GM18873 (cell line): ENCODE results near the gene ANP32E.
"Not testable (repeated sequence)": the region's sequence is repeated elsewhere in the genome, so short reads cannot be mapped to it uniquely, and the experiment has no call there.

Experiments used
- ATAC-seq: cut with Tn5 transposase; IDR thresholded peaks from one replicate; pipeline ENCODE4 v1.9.1; 2021; ENCODE audit warnings: mild to moderate bottlenecking, moderate library complexity, moderate number of reproducible peaks; ENCODE audit not compliant: unreplicated experiment, low FRiP score

ANP32E gene

GRCh38 chr1:150257624-150258585 is 22.0 kb upstream of the ANP32E start, which contains the start of gene CA14:
CA14 (plus strand) TSS chr1:150257774; CDS start chr1:150258129, 355 bp downstream.
- no peak for ATAC-seq

DNA sequence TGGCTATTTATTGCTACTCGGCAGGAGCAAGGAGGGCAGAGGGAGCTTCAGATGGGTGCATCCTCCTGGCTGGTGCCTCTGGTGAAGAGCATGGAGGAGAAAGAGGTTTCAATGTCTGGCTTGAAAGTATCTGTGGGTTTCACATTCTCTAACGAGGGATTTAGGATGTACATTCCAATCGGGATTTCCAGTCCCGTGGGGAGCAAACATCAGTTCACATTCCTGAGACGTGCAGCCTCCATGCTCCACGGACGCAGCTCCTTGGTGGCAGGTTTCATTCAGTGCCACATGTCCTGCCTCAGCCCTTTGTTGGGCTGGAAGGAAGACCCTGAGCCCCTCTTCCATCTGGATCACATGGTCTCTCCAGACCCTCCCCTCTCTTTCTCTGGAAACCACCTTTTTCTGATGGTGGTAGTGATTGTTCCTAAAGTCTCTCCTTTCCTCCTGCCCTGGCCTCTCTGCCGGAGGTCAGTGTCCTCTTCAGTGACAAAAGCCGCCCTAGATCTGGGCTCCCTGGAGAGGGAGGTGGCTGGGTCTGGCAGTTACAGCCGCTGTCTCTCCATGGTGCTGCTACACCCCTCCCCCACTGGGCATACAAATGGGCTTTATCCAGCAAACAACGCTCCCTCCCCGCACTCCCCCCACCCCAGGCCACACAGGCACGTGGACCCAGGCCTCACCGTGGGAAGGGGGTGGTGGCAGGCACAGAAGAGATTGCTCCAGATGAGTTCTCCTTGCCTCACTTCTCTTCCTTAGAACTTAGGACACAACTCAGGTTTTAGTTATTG is 20.8 kb upstream of the ANP32E start:
- ATAC-seq, result no peak

GRCh38 chr1:150256198-150256553 is 20.3 kb upstream of the ANP32E start:
- ATAC-seq, result no peak

GRCh38 chr1:150249936-150250335 is 14.0 kb upstream of the ANP32E start:
- no peak for ATAC-seq

GRCh38 chr1:150243003-150243402 is 7.1 kb upstream of the ANP32E start:
- ATAC-seq, result no peak

GRCh38 chr1:150237746-150238145 is 1.8 kb upstream of the ANP32E start:
- ATAC-seq, result no peak

DNA sequence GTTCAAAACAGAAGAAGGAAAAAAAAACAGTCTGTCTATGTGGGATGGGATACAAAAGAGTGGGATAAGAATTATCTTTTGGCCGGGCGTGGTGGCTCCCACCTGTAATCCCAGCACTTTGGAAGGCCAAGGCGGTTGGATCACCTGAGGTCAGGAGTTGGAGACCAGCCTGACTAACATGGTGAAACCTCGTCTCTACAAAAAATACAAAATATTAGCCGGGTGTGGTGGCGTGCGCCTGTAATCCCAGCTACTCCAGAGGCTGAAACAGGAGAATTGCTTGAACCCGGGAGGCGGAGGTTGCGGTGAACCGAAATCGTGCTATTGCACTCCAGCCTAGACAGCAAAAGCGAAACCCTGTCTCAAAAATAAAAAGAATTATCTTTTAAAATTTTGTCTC is 1.3 kb upstream of the ANP32E start:
- ATAC-seq, result not testable (repeated sequence)

- peak; percentile 1 for ATAC-seq
These were observed 745 bp upstream of the ANP32E start for GRCh38 chr1:150236614-150237100.

DNA sequence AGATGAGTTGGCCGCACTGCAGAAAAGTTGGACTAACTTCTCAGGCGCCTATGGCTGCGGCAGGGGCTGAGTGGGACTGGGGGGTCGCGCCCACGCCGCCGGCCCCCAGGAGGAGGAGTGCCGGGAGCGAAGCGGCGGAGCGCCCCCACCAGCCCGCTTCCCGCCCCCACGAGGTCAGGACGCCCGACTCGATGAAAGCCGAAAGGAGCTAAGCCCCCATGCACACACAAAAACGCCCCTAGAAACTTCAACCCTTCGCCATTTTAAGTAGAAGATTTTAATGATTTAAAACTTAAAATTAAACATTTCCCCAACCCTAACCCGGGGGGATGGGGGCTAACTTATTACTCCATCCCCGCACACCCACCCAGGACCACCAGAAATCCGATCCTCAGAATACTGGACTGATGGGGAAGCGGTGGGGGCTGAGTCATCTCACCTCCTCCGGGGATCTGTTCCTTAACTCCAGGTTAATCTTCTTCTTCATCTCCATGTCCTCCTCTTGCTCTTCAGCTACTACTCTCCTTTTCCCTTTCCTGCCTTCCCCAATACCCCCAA is 539 bp downstream of the ANP32E start:
- no peak for ATAC-seq

DNA sequence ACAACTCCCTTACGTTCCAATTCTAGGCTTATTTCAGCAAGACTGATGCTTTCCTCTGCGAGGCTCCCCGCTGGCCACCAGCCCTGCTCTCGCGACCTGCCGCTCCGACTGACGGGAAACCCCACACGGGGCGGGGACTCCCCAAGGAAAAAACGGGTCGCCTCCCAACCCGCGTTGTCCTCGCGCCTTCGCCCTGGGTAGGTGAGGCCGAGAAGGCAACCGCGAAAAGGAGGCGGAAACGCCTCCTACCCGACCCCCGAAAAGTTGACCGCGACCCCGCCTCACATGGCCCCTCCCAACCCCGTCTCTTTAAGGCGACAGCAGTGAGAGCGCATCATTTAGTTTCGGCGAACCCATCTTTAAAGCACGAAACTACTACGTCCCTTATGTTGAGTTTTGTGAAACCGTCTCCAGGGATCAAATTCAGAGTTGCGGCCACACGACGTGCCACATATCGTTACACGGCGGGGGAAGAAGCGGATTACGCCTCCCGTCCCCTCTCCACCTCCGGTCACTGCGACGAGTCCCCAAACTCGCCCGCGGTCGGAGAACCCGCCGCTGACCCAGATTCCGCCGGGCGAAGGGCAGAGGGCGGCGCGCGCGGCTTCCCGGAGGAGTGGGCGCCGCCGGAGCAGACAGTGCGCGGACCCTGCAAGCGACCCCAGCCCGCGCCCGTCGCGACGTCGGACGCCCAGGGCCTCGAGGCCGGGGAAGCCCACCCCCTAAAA is 1.2 kb downstream of the ANP32E start:
- peak; percentile 36 for ATAC-seq

- no peak for ATAC-seq
These were observed 1.7 kb downstream of the ANP32E start for GRCh38 chr1:150234309-150234565.

DNA sequence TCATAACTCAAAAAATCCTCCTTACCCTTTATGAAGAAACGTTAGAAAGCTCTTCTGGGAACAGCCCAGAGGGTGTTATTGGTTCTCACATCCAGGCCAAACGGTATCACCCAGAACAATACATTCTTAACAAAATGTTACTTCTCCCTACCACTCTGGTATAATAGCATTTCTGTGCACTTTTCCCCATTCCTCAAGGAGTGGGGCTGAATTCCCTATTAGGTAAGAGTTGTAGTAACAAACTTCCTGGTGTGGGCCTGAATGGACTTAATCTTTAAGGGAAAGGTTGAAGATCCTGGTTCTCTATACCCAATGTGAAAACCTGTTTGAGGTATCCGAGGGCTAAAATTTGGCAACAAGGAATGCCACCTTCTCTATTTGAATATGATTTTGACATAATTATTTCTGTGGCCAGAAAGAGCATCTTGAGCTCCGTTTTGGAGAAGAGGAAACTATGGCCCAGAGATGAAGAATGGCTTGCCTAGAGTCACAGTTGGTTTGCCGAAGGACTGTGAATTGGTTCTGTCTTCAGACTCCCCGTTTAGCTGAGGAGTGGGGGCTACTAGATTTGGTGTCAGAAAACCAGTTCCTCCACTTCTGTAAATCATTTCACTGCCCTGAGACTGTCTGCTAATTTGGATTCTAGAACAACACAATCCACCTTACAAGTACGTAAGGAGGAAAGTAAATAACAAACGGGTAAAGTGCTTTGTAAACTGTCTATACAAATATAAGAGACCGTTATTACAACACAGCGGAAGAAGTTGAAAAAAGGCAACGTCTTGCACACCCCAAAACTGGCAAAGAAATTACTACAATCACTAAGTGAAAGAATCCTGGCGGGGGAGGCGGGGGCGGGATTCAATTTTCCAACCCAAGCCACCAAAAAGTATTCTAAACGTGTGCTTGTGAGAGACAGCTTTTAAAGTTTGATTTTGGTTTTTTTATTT is 2.3 kb downstream of the ANP32E start:
- no peak for ATAC-seq

- ATAC-seq, result not testable (repeated sequence)
These were observed 3.0 kb downstream of the ANP32E start for GRCh38 chr1:150232921-150233320.

GRCh38 chr1:150228246-150228645 is 7.7 kb downstream of the ANP32E start:
- ATAC-seq, result not testable (repeated sequence)

DNA sequence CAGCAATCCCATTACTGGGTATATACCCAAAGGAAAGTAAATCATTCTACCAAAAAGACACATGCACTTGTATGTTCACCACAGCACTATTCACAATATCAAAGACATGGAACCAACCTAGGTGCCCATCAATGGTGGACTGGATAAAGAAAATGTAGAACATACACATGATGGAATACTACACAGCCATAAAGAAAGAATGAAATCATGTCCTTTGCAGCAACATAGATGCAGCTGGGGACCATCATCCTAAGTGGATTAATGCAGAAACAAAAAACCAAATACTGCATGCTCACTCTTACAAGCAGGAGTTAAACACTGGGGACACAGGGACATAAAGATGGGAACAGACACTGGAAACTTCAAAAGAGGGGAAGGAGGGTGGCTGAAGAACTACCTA is 8.7 kb downstream of the ANP32E start:
- no peak for ATAC-seq

GRCh38 chr1:150226486-150226885 is 9.4 kb downstream of the ANP32E start:
- no peak for ATAC-seq

DNA sequence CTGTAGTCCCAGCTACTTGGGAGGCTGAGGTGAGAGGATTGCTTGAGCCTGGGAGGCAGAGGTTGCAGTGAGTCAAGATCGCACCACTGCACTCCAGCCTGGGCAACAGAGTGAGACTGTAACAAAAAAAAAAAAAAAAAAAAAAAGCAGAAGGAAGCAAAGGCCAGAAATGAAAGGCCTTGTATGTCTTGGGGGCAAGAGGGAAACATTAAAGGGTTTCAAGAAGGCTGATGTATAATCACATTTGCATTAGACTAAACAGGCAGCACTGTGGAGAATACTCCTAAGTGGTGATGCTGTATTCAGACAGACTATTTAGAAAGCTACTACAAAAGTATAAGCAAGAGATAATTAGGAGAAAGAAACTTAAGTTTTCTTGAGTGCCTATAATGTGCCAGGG is 10.4 kb downstream of the ANP32E start:
- ATAC-seq, result no peak

GRCh38 chr1:150224983-150225382 is 10.9 kb downstream of the ANP32E start:
- no peak for ATAC-seq

DNA sequence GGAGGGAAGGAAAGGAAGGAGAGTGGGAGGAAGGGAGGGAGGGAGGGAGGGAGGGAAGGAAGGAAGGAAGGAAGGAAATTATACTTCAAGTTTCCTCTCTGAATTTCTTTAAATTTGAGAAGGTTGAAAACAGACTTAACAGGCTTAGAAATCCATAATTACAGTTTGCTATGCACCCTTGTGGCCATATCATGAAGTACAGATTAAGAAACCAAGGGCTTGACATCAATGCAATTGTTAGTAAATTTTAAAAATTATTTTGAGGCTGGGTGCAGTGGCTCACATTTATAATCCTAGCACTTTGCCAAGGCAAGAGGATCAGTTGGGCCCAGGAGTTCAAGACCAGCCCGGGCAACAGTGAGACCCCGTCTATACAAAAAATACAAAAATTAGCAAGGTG is 14.4 kb downstream of the ANP32E start:
- no peak for ATAC-seq
